ENCODE measurements around the gene ARL5A. TPM values are rescaled to one million over a fixed set of nuclear protein-coding genes. Genes with fewer than 3 reads are reported as not detected.
A peak's percentile ranks its signal among the peaks of the same experiment; 100 is the strongest.

The ARL5A gene
- total and polyA plus RNA-seq, 11 donors: 12.9 to 59.1 (median 54.4) TPM

- Histone ChIP-seq H3K27ac (peak overlapping the region in 9 of 12 donors; percentile 12 to 73 (median 36)), H3K27me3 (no peaks in the 10 kb centered on the region), H3K36me3 (no peaks in the 10 kb centered on the region), H3K4me1 (peaks cover 0 to 35% (median 27%) of the 10 kb centered on the region in 12 donors), H3K9me3 (no peaks in the 10 kb centered on the region), H3K4me3 (no peak overlapping the region)
- ATAC-seq (peak in 3 of 4 donors; percentile 65 to 84 (median 75)), DNase-seq (no peak)
- 25 to 30% (median 26%) methylated on average over 6 of the region's 6 CpGs for WGBS, 4 donors
- intact Hi-C loops (cut with DNase I): loop anchor here in 1 of 10 donors (5.0 kb wide), 1 partner anchor 33 kb away; no protein-coding TSS in a partner anchor
- TF ChIP-seq, protein P1, sequence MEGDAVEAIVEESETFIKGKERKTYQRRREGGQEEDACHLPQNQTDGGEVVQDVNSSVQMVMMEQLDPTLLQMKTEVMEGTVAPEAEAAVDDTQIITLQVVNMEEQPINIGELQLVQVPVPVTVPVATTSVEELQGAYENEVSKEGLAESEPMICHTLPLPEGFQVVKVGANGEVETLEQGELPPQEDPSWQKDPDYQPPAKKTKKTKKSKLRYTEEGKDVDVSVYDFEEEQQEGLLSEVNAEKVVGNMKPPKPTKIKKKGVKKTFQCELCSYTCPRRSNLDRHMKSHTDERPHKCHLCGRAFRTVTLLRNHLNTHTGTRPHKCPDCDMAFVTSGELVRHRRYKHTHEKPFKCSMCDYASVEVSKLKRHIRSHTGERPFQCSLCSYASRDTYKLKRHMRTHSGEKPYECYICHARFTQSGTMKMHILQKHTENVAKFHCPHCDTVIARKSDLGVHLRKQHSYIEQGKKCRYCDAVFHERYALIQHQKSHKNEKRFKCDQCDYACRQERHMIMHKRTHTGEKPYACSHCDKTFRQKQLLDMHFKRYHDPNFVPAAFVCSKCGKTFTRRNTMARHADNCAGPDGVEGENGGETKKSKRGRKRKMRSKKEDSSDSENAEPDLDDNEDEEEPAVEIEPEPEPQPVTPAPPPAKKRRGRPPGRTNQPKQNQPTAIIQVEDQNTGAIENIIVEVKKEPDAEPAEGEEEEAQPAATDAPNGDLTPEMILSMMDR (IDR thresholded peaks at IDR 0.05): no peak
- TF ChIP-seq POLR2A (IDR thresholded peaks at IDR 0.05): no peak
Measured at GRCh38 chr2:151844211-151844896, 16.1 kb upstream of the ARL5A start.

DNA sequence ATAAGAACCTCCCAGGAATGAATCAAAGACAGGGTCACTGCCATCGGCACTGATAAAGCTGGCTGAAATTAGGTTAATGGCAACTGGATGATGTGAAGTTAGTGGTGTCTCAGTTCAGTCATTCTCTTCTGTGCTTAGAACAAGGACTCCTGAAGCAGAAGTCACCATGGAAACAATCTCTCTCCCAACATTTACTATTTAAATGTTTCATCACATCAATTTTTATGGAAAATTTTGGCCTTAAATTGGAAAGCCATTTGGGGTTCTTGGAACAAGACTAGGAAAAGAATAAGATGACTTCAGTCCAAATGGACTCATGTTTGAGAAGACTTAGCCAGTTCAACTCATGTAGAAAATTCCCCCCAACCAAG lies 15.5 kb upstream of the ARL5A start:
- Histone ChIP-seq H3K4me3 (no peak overlapping the region), H3K27me3 (no peaks in the 10 kb centered on the region), H3K27ac (peak overlapping the region in 8 of 12 donors; percentile 12 to 73 (median 36)), H3K36me3 (no peaks in the 10 kb centered on the region), H3K4me1 (peaks cover 0 to 35% (median 27%) of the 10 kb centered on the region in 12 donors), H3K9me3 (no peaks in the 10 kb centered on the region)
- DNase-seq (no peak), ATAC-seq (peak in 3 of 4 donors; percentile 14 to 50 (median 49))
- no peak for TF ChIP-seq POLR2A (IDR thresholded peaks at IDR 0.05)
- TF ChIP-seq, protein P1 (IDR thresholded peaks at IDR 0.05): no peak
- 25 to 44% (median 30%) methylated on average over 1 of the region's 1 CpG for WGBS, 4 donors
- intact Hi-C loops (cut with DNase I): loop anchor here in 1 of 10 donors (5.0 kb wide), 1 partner anchor 34 kb away; no protein-coding TSS in a partner anchor

DNA sequence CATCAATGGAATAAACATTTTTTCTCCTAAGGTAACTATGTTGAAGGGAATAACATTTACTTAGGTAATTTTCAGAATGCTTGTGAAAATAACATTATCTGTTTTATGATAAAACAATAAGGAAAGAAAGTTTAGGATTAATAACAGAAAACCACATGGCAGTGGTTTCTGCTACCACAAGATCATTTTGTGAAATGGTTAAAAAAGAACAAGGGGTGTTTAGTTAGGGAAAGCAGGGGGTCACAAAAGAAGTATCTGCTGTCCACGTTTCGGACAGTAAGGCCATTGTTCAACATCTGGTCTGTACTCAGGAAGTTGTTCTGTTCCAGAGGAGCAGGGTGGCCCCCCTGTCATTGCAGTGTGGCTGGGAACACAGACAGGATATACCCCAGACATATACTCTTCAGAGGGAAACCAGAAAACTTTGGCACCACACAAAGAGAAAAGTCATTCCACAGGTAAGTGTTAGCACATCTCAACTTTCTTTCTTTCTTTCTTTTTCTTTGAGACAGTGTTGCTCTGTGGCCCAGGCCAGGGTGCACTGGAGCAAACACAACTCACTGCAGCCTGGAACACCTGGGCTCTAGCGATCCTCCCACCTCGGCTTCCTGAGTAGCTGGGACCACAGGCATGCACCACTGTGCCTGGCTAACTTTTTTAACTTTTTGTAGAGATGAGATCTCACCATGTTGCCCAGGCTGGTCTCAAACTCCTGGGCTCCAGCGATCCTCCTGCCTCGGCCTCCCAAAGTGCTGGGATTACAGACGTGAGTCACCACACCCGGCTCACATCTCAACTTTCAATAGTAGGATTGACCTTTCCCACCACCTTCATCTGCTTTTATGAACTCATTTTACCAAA lies 14.8 kb upstream of the ARL5A start:
- WGBS, 4 donors: 62 to 67% (median 63%) methylated on average over 8 of the region's 8 CpGs
- peak in 2 of 4 donors; percentile 50 to 52 for ATAC-seq
- intact Hi-C loops (cut with DNase I): loop anchor here in 1 of 10 donors (5.0 kb wide), 1 partner anchor 34 kb away; no protein-coding TSS in a partner anchor
- Histone ChIP-seq H3K36me3 (no peaks in the 10 kb centered on the region), H3K27me3 (no peaks in the 10 kb centered on the region), H3K9me3 (no peaks in the 10 kb centered on the region), H3K27ac (peak overlapping the region in 5 of 12 donors; percentile 12 to 73 (median 36)), H3K4me1 (peaks cover 0 to 35% (median 27%) of the 10 kb centered on the region in 12 donors), H3K4me3 (no peak overlapping the region)
- no peak for TF ChIP-seq POLR2A (IDR thresholded peaks at IDR 0.05)
- TF ChIP-seq, protein P1 (IDR thresholded peaks at IDR 0.05): no peak
- no peak for DNase-seq

DNA sequence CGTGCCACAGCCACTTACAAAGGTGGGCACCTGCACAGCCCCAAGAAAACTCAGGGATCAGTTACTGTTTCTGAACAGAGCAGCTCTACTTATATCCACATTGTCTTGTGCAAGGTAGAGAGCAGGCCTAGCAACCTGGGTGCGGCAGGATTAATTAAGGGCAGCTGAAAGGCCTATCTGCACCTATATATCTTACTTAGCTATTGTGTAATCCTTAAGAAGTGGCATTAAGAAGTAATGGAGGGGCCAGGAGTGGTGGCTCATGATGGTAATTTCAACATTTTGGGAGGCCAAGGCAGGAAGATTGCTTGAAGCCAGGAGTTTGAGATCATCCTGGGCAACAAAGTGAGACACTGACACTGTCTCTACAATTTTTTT lies 12.8 kb upstream of the ARL5A start:
- Histone ChIP-seq H3K9me3 (no peaks in the 10 kb centered on the region), H3K27me3 (no peaks in the 10 kb centered on the region), H3K4me1 (peaks cover 0 to 35% (median 27%) of the 10 kb centered on the region in 12 donors), H3K27ac (no peak overlapping the region), H3K36me3 (no peaks in the 10 kb centered on the region), H3K4me3 (no peak overlapping the region)
- TF ChIP-seq, protein P1 (IDR thresholded peaks at IDR 0.05): no peak
- no peak for TF ChIP-seq POLR2A (IDR thresholded peaks at IDR 0.05)
- WGBS, 4 donors: 89 to 100% (median 92%) methylated on average over 2 of the region's 2 CpGs
- ATAC-seq (no peak), DNase-seq (no peak)
- intact Hi-C loops (cut with DNase I): loop anchor here in 1 of 10 donors (5.0 kb wide), 1 partner anchor 36 kb away; no protein-coding TSS in a partner anchor

All from heart left ventricle (tissue), 16 donors.